HG03354 (cell line): Measurements from ENCODE around the gene TMEFF2.

Experiments
- ATAC-seq: cut with Tn5 transposase; IDR thresholded peaks from one replicate; pipeline ENCODE4 v1.9.1; 2021; ENCODE audit warnings: mild to moderate bottlenecking; ENCODE audit not compliant: unreplicated experiment, poor library complexity, severe bottlenecking

The TMEFF2 gene

DNA sequence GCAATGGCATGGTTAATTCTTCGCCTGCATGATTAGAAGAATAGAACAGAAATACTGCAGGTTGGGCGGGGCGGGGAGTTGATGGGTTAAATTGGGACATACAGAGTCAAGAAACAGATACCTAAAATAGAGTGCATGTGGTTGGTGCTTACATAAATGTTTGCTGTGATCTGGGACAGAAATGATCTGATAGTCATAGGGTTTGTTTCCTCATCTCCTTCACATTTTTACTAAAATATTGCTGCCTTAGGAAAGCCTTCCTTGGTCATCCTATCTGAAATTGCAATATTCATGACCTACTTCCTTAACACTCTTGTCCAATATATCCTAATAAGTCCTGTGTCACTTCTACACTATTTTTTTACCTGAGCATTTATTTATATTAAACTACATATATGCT, 163.9 kb downstream of the TMEFF2 start:
- ATAC-seq, result no peak

DNA sequence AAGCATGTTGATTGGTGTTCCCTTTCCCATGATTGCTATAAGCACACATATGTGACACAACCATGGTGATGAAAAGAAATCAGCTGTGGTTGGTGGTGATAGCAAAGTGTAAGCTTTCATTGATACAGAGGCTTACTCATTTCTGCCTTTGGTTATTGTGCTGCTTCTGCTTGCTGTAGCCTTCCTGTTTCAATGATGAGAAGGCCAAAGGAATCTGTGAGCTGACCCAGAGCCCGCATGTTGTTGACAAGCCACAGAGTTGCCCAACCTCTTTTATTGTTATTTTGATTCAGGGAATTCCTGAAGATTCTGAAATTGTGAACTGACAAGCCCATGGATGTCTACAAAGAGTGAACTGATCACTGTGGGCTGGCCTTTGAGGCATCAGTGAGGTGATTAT, 164.4 kb downstream of the TMEFF2 start:
- no peak for ATAC-seq

DNA sequence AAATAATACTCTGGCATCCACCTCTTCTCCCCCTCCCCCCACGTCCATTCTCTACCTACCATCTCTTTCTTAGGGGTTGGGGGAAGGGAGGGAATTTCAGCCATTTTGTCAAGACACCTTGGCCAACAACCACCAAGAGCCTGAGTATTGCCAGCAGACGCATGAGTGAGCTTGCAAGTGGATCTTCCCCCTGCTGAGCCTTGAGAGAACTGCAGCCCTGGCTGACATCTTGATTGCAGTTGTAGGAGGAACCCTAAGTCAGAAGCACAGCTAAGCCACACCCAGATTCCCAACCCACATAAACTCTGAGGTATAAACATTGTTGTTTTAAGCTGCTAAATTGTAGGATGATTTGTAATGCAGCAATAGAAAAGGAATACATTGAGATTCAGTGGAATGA, 165.6 kb downstream of the TMEFF2 start:
- peak; percentile 86 for ATAC-seq

DNA sequence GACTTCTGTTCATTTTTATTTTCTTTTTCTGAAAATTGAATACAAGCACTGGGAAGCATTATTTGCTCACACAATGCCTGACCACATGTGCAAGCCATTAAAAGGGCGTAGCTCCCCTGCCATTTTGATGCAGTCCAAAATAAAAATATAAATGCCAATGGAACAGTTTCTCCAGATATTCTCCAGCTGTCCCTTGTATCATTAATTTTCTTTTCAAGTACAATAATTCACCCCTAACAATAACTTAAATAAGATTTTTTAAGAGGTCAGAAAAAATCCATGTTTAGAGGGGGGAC, 168.0 kb downstream of the TMEFF2 start:
- no peak for ATAC-seq

DNA sequence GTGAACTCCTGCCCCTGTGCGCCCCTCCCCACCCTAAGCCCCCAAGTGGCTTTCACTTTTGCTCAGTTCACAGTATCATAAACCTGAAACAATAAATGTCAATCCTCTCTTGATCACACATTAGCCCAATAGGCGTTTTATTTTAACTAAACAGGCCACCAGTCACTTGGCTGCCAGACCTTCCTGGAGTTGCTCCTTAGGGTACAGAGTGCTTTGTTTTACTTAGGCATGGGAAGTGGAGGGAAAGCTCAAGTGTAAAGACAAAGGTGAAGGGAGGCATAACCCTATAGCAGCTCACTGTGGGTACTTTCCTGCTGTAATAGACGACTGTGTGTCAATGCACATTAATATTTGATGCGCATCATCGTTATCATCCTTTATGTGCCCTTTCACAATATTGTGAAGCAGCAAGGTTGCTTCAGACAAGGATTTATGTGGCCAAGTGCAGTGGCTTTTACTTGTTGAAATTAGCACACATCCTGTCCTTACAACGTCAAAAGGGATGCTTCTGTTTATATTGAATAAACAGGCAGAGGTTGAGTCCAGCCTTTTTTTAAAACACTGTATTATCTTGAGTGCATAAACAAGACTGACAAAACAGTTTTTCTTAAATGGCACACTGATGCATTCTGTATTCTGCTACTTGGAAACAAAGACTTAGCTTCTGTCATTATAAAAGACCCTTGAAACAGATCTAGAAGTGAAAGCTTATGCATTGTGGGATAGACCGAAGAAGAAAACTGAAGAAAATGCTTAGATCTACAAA, 168.5 kb downstream of the TMEFF2 start:
- no peak for ATAC-seq

DNA sequence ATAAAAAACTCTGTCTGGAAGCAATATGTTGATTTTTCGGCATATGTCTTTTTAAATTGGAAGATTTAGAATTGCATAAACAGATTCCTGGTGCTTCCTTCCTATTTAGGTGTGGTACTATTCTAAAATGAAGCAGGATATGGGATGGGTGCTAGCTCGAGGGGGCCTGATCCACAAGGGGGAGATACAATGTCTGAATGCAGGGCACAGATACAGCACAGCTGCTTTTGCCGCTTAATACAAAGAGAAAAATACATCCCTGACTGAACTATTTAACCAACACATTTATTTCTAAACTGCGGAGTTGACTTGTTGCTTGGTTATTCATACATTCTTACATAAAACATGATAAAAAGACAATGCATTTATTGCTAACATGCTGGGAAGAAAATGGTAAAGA, 169.1 kb downstream of the TMEFF2 start:
- ATAC-seq, result no peak

DNA sequence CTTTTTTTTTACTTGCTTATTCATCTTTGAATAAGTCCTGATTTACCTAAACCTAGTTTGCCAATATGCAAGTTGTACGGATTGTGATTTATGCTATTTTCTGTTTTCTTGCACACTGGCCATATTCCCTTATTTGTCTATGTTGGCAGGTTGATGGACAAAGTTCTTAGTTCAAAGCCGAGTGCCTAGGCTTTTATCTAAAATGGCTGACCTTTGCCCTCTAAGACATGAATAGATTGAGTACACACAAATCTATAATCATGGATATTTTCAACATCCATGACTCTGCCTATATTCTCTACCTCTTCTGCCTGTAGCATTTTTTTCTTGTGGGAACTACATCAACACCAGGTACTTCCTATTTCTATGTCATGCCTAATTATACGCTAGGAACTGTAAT, 171.7 kb downstream of the TMEFF2 start:
- ATAC-seq, result no peak

DNA sequence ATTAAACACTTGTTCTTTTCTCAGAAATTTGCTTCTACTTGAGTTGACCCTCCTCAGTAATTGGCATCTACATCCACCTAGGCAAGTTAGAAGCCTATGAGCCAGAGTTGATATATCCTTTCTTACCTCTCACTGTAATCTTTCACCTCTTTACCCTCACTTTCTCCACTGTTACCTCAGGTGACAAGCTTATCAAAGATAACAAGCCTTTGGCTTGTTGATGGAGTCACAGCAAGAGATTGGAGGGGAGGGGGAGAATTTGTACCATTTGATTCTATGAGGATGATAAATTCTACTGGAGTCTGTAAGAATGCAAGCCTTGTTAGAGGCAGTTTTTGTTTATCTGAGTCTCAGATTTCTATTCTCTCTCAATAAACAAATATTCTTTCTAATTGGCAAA, 176.9 kb downstream of the TMEFF2 start:
- ATAC-seq, result no peak

DNA sequence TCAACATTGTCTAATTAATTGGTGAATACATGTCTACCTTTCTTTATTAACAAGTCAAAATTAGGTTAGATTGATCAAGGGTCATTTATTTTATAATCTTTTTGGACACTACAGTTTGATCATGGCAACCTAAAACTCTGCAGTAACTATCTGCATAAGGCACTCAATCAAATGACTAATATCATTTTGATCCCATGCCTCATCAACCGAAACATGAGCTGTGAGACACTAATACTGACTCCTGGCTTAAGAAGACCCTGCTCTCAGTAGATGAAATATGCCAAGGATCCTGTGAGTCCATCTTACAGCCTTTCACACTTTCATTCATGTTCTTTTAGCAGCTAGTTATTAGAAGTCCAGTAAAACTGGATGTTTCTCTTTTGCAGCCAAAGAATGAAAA, 178.5 kb downstream of the TMEFF2 start:
- ATAC-seq, result no peak

DNA sequence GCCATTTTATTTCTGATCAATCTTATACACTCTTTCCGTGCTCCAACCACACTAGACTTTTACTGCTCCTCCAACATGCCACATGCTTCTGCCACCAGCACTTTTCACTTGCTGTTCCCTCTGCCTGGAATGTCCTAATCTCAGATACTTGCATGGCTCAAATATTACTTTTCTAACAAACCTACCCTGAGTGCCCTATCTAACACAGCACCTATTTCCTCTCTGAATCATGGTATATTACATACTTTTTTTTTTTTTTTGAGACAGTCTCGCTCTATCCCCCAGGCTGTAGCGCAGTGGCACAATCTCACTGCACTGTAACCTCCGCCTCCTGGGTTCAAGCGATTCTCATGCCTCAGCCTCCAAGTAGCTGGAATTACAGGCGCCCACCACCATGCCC, 181.5 kb downstream of the TMEFF2 start:
- no peak for ATAC-seq

DNA sequence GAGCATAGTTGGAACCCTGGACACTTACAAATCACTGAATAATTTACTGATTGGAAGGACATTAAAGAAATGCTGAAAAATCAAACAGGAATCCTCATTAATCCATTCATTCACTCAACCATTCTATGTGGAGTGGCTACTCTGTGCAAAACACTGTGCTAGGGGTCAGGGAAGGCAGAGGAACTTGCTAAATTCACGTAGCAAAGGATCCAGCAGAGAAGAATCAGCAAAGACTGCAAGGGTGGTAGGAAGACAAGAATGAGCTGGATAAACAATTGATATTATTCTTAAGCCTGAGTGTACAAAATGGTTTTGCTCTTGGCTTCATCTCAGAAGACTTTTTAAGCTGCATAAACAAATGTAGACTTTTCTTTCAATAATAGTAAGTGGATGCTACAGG, 183.5 kb downstream of the TMEFF2 start:
- ATAC-seq, result no peak

DNA sequence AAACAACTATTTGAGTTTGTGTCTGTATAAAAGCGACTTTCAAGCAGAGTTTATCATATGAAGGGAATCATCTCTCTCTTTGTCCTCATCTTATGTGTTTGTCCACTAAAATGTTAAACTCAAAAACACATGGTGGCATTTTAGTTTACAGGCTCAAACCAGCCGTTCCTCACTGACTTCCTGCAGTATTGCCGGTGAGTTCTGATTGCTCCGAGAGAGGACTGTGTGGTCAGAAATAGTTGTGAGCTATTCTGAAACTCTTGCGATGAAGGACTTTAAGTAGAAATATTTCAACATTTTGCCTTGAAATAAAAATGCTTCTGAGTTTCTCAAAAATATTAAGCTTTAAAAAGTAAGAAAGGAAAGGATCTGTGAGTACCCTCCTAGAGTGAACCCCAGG, 184.7 kb downstream of the TMEFF2 start:
- ATAC-seq, result no peak

DNA sequence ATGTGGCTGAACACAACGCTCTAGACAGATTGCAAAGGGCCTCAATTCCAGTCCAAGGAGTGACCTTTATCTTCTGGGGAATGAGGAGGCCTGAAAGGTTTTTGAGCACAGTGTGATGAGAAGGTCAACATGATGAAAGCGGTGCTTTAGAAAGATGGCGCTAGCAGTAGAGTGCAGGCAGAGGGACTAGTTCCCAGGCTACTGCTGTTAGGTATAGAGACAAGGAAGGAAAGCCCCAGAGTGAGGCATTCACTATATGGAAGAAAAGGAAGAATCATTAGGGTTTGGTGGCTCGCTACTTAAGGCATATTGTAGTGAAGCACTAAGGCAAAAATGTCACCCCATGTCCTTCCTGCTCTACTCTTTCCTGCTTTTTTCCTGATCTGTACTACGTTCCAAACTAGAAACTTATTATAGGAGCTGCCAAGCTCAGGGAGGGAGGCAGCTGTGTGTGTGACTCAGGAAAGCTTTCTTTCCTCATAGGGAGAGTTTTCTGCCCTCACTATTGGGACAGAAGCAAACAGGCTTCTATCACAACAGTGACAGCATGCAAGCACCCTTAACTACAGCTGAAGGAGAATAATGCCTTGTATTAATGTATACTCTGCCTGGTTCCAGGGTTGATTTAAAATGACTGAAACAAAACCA, 187.0 kb downstream of the TMEFF2 start:
- no peak for ATAC-seq

DNA sequence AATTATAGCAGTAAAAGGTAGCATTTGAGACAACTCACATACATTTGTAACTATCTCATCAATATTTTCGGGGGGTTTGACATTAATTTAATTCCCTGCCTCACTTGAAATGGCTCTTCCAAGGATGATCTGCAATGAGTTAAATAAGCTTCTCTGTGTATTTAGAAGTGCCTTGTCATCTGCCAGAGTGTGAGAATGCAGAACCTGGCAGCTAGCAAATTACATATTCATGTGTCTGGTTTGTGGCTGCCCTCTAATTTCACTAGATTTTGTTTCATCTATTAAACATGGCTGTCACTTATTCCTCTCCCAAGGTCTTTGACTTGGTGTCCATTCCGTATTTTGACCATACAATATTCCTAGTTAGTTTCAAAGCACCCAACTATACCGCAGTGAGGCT, 189.5 kb downstream of the TMEFF2 start:
- ATAC-seq, result no peak

DNA sequence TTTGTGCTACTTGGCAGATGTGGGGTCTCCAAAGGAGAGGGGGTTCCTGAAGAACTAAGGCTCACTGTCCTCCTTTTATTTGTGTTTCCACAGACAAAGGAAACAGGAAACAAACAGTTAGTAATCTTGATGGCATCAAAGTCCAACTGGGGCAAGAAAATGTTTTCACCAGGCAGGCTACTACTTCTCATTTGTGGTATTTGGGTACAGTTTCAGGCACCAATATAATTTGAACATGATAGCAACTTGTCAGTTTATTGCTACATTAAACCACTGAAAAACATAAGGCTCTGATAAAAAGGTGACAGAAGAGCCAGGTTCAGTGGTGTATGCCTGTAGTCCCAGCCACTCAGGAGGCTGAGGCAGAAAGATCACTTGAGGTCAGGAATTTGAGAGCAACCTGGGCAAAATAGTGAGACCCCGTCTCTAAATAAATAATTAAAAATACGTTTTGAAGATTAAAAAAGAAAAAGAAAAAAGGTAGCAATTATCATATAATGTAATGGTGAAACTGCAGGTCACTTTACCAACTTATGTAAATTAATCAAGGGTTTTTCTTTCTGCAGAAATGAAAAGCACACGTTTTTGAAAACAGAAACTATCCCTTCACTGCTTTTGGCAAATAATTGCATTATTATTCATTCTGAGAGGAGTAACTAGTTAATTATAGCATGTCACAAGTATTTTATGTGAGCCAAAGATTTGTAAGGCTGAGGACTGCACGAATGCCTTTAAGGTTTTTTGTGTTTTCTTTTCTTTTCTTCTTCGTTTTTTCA, 190.4 kb downstream of the TMEFF2 start:
- ATAC-seq, result peak; percentile 81

DNA sequence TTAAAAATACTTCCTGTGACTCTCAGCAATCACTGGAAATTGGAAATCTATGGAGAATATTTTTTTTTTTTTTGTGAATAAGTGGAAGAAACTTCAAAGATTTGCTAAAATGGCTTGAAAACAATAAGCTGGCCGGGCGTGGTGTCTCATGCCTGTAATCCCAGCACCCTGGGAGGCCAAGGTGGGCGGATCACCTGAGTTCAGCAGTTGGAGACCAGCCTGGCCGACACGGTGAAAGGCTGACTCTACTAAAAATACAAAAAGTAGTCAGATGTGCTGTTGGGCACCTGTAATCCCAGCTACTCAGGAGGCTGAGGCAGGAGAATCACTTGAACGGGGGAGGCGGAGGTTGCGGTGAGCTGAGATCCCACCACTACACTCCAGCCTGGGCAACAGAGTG, 192.3 kb downstream of the TMEFF2 start:
- no peak for ATAC-seq

DNA sequence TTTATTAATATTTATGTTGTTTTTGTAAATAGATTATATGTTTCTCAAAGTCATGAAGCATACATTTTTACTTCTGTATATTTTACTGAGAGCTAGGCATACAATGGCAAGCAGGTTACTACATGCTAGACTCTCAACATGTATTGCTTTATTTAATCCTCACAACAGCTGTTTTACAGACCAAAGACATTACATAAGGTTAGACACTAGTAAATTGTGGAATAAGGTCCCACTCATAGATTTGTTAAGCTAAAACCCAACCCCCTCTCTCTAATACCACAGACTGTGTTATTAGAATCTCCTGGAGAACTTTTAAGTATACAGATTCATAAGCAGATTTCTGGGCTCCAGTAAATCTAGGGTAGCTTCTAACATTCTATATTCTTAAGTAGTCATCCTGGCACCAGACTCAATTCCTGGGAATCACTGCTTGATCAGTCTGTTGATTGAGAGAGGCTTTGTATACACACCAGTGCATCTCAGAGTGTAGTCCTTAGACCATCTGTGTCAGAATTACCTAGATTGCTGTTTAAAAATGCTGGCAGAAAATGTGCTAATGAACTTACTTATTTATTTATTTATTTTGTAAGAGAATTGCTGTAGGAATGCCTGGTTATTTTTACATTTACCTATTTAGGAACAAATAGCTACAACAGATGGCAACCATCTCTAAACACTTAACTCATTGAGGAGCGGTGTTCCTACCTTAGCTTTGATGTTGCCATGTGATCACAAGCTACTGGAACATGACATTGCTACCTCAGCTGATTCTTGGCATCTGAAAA, 194.3 kb downstream of the TMEFF2 start:
- ATAC-seq, result no peak

DNA sequence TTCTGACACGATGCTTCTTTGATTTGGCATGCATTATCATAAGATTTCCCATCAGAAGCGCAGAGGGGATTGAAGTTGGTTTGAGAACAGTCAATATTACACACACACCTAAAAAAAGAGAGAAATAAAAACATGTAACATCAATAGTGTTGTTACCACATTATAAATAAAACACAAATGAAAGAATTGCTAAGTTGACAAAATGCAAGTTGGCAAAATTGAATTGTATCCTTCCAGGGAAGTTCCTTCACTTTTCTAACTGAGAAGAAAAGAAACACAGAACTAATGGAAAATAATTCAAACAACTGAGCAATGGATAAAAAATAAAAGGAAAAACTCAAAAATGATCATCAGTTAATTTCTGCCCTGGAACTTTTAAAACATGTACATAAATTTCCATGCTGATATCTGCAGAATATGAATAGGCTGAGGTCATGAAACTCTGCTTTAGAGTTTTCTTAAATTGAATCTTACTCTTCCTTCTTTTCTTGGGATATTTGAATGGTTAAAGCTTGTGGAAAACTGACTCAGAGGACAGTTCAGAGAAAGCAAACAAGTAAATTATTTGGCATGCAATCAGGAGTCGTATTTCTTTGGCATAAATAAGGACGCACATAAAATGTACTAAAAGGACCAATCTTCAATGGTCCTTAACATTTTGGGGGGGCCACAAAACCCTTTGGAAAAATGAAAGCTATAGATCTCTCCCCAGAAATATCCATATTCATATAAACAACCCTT, 195.5 kb downstream of the TMEFF2 start:
- no peak for ATAC-seq

DNA sequence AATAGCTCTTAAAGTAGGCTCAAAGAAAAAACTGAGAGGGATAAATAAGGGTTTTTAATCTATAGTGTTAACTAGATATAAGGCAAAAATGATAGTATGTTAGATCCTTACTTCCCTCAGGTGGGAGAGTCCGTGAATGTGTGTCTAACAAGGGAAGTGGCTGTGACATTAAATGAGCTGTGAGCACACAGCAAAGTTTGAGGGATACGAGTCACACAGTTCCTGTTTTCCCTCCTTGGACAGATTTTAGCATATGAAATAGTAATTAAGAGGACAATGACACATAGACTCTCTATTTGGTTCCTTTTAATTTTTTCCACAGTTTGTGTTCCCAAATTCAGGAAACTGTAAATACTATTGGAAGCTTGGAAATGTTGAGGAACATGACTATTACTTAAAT, 199.4 kb downstream of the TMEFF2 start:
- no peak for ATAC-seq

DNA sequence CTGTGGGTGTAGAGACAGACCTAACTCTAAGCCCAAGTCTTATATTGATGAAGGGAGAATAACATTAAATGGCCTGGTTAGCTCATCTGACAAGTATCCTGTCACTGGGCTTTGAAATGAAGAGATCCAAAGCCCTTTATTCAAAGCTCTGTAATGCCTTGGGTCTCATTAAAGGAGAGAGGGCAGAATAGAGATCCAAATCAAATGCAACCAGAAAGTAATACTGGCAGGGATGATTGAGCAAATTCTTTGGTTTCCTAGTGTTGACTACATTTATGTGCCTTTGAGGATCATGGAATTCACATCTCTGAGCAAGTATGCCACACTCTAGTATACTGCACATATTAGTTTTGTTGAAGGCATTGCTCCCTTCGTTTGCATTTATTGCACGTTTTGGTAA, 200.0 kb downstream of the TMEFF2 start:
- ATAC-seq, result no peak
